ENCODE data around the gene PASK. TPM values are rescaled to one million over a fixed set of nuclear protein-coding genes. Genes with fewer than 3 reads are reported as not detected.
A peak's percentile ranks its signal among the peaks of the same experiment; 100 is the strongest.

The PASK gene
- total RNA-seq, 1 experiment from 2014 or later, result 80.9 TPM

GRCh38 chr2:241140445-241140840 lies 8.8 kb downstream of the PASK start:
- peak overlapping the region; percentile 82; the same call in 1 of the 2 replicates for H3K27ac Mint-ChIP-seq
- H3K36me3 Mint-ChIP-seq, result peaks cover 25% of the 10 kb centered on the region
- CTCF ChIA-PET, result interaction anchor here (1.3 kb wide), 1 partner anchor 9 kb away, joined by 3 read pairs; the partner anchor contains the start of genes PASK and PPP1R7
- TF ChIP-seq PRRX2 (CRISPR knock-in tag; IDR thresholded peaks at IDR 0.05) (no peak), GABPB1 (CRISPR knock-in tag; IDR thresholded peaks at IDR 0.05) (no peak), ZNF121 (CRISPR knock-in tag; IDR thresholded peaks at IDR 0.05) (no peak), OVOL2 (CRISPR knock-in tag; IDR thresholded peaks at IDR 0.05; ENCODE audit: borderline replicate concordance) (no peak), ZNF396 (CRISPR knock-in tag; IDR thresholded peaks at IDR 0.05; ENCODE audit: borderline replicate concordance) (no peak), FOXK1 (CRISPR knock-in tag; IDR thresholded peaks at IDR 0.05) (no peak), ESRRA (CRISPR knock-in tag; IDR thresholded peaks at IDR 0.05; ENCODE audit: borderline replicate concordance) (no peak)
- TF ChIP-seq, protein P1, sequence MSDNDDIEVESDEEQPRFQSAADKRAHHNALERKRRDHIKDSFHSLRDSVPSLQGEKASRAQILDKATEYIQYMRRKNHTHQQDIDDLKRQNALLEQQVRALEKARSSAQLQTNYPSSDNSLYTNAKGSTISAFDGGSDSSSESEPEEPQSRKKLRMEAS (CRISPR knock-in tag; IDR thresholded peaks at IDR 0.05), result no peak
- TF ChIP-seq, protein P2, sequence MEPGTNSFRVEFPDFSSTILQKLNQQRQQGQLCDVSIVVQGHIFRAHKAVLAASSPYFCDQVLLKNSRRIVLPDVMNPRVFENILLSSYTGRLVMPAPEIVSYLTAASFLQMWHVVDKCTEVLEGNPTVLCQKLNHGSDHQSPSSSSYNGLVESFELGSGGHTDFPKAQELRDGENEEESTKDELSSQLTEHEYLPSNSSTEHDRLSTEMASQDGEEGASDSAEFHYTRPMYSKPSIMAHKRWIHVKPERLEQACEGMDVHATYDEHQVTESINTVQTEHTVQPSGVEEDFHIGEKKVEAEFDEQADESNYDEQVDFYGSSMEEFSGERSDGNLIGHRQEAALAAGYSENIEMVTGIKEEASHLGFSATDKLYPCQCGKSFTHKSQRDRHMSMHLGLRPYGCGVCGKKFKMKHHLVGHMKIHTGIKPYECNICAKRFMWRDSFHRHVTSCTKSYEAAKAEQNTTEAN (CRISPR knock-in tag; IDR thresholded peaks at IDR 0.05), result no peak
- TF ChIP-seq, protein P3, sequence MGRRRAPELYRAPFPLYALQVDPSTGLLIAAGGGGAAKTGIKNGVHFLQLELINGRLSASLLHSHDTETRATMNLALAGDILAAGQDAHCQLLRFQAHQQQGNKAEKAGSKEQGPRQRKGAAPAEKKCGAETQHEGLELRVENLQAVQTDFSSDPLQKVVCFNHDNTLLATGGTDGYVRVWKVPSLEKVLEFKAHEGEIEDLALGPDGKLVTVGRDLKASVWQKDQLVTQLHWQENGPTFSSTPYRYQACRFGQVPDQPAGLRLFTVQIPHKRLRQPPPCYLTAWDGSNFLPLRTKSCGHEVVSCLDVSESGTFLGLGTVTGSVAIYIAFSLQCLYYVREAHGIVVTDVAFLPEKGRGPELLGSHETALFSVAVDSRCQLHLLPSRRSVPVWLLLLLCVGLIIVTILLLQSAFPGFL (CRISPR knock-in tag; IDR thresholded peaks at IDR 0.05; ENCODE audit: borderline replicate concordance), result no peak
- TF ChIP-seq, protein P4, sequence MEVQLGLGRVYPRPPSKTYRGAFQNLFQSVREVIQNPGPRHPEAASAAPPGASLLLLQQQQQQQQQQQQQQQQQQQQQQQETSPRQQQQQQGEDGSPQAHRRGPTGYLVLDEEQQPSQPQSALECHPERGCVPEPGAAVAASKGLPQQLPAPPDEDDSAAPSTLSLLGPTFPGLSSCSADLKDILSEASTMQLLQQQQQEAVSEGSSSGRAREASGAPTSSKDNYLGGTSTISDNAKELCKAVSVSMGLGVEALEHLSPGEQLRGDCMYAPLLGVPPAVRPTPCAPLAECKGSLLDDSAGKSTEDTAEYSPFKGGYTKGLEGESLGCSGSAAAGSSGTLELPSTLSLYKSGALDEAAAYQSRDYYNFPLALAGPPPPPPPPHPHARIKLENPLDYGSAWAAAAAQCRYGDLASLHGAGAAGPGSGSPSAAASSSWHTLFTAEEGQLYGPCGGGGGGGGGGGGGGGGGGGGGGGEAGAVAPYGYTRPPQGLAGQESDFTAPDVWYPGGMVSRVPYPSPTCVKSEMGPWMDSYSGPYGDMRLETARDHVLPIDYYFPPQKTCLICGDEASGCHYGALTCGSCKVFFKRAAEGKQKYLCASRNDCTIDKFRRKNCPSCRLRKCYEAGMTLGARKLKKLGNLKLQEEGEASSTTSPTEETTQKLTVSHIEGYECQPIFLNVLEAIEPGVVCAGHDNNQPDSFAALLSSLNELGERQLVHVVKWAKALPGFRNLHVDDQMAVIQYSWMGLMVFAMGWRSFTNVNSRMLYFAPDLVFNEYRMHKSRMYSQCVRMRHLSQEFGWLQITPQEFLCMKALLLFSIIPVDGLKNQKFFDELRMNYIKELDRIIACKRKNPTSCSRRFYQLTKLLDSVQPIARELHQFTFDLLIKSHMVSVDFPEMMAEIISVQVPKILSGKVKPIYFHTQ (CRISPR knock-in tag; IDR thresholded peaks at IDR 0.05), result no peak
- TF ChIP-seq, protein P5, sequence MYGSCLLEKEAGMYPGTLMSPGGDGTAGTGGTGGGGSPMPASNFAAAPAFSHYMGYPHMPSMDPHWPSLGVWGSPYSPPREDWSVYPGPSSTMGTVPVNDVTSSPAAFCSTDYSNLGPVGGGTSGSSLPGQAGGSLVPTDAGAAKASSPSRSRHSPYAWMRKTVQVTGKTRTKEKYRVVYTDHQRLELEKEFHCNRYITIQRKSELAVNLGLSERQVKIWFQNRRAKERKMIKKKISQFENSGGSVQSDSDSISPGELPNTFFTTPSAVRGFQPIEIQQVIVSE (CRISPR knock-in tag; IDR thresholded peaks at IDR 0.05; ENCODE audit: borderline replicate concordance), result no peak
- DNase-seq (ENCODE audit: low spot score) (no peak), ATAC-seq (no peak)
- H3K27me3 Mint-ChIP-seq (ENCODE audit: low read depth), result no peaks in the 10 kb centered on the region
- no peaks in the 10 kb centered on the region for H3K4me1 Mint-ChIP-seq
- POLR2A ChIA-PET, result no interaction called here
- H3K9me3 Mint-ChIP-seq, result no peaks in the 10 kb centered on the region
- H3K4me3 Mint-ChIP-seq, result no peak overlapping the region

DNA sequence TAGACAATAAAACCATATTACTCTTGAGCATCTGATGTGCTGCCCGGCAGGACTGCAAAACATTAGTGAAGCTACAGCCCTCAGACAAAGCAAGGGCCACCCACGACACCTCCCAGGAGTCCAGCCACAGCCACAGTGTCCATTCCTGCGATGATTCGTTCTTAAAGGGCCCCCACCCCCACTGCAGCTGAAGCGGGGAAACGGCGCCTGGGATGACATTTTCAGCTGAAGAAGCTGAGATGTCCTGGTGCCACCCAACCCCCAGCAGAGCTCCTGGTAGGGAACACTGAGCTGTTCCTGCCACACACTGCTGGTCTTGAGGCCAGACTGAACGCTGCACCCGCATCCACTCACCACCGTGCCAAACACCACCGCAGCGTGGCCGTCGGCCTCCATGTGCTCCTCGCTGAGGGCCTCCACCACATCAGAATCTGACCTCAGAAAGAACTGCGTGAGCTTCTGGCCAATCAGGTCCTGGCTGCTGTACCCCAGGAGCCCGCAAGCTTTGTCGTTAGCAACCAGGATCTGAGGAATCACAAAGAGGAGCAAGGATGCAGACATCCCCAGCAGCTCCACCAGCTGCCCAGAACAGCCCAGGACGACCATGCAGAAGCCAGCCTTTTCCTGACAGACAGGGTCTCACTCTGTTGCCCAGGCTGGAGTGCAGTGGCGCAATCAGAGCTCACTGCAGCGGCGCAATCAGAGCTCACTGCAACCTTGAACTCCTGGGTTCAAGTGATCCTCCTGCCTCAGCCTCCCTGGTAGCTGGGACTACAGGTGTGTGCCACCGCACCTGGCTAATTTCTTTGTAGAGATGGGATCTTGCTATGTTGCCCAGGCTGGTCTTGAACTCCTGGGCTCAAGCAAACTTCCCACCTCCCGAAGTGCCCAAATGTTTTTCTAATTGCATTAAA lies 9.5 kb downstream of the PASK start:
- Mint-ChIP-seq H3K27ac (no peak overlapping the region), H3K4me3 (no peak overlapping the region), H3K36me3 (peaks cover 25% of the 10 kb centered on the region), H3K4me1 (no peaks in the 10 kb centered on the region), H3K9me3 (no peaks in the 10 kb centered on the region), H3K27me3 (ENCODE audit: low read depth) (no peaks in the 10 kb centered on the region)
- DNase-seq (ENCODE audit: low spot score), result no peak
- POLR2A ChIA-PET, result interaction anchor here (0.5 kb wide), 1 partner anchor 176 kb away, joined by 3 read pairs; the partner anchor contains the start of gene SEPTIN2
- CTCF ChIA-PET, result no interaction called here
- TF ChIP-seq ELF4 (CRISPR knock-in tag; IDR thresholded peaks at IDR 0.05; ENCODE audit: low read depth) (no peak), GRHL2 (CRISPR knock-in tag; IDR thresholded peaks at IDR 0.05; ENCODE audit: insufficient replicate concordance, severe bottlenecking) (no peak), ZNF121 (CRISPR knock-in tag; IDR thresholded peaks at IDR 0.05) (peak; percentile 55; the same call in 1 of the 2 replicates)
- ATAC-seq, result no peak

DNA sequence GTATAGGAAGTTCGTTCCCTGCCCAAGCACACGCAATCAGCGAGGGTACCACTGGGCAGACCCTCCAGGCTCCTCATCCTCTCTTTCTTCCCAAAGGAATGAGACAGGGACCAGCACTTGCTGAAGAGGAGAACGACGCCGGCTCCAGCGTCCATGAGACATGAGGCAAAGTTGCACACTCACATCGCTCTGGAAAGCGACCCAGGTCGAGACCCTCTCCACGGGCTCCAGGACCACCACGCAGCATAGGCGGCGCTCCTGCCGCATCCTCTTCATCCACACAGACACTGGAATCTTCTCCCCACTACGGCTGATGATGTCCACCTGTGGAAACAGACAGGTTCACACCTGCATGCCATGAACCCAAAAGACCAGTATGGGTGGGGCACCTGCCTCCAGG lies 10.8 kb downstream of the PASK start:
- Mint-ChIP-seq H3K4me1 (no peaks in the 10 kb centered on the region), H3K27ac (no peak overlapping the region), H3K36me3 (peaks cover 30% of the 10 kb centered on the region), H3K9me3 (no peaks in the 10 kb centered on the region), H3K27me3 (ENCODE audit: low read depth) (no peaks in the 10 kb centered on the region), H3K4me3 (no peak overlapping the region)
- DNase-seq (ENCODE audit: low spot score) (no peak), ATAC-seq (no peak)
- POLR2A ChIA-PET, result no interaction called here
- CTCF ChIA-PET, result no interaction called here
- TF ChIP-seq IRF2 (CRISPR knock-in tag; IDR thresholded peaks at IDR 0.05; ENCODE audit: borderline replicate concordance, low read depth) (no peak), ZNF671 (CRISPR knock-in tag; IDR thresholded peaks at IDR 0.05) (no peak), E2F1 (CRISPR knock-in tag; IDR thresholded peaks at IDR 0.05) (no peak), JAZF1 (CRISPR knock-in tag; IDR thresholded peaks at IDR 0.05) (no peak), SMAD3 (CRISPR knock-in tag; IDR thresholded peaks at IDR 0.05; ENCODE audit: borderline replicate concordance) (no peak), EMX1 (CRISPR knock-in tag; IDR thresholded peaks at IDR 0.05) (no peak)
- TF ChIP-seq, protein P1 (CRISPR knock-in tag; IDR thresholded peaks at IDR 0.05), result no peak
- TF ChIP-seq, protein P6, sequence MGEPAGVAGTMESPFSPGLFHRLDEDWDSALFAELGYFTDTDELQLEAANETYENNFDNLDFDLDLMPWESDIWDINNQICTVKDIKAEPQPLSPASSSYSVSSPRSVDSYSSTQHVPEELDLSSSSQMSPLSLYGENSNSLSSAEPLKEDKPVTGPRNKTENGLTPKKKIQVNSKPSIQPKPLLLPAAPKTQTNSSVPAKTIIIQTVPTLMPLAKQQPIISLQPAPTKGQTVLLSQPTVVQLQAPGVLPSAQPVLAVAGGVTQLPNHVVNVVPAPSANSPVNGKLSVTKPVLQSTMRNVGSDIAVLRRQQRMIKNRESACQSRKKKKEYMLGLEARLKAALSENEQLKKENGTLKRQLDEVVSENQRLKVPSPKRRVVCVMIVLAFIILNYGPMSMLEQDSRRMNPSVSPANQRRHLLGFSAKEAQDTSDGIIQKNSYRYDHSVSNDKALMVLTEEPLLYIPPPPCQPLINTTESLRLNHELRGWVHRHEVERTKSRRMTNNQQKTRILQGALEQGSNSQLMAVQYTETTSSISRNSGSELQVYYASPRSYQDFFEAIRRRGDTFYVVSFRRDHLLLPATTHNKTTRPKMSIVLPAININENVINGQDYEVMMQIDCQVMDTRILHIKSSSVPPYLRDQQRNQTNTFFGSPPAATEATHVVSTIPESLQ (CRISPR knock-in tag; IDR thresholded peaks at IDR 0.05), result no peak
